Lung (tissue), 16 donors: ENCODE measurements around the gene DYRK1A. TPM values are rescaled to one million over a fixed set of nuclear protein-coding genes. Genes with fewer than 3 reads are reported as not detected.

Experiments
- ATAC-seq: fragments of 200-7000 bp; cut with Tn5 transposase; one replicate; pipeline ENCODE4 v1.9.1; 2020; ENCODE audit warnings: moderate number of reproducible peaks; ENCODE audit not compliant: insufficient read depth, low FRiP score
- DNase-seq, 3 donors: peaks; one replicate each; pipeline ENCODE4 v3.0.0-alpha.2; 2013 to 2017
- H3K27ac ChIP-seq, 2 donors: one replicate each; pipeline ENCODE4 v1.5.1; 2013; ENCODE audit warnings: mild to moderate bottlenecking in 2 of 2, moderate library complexity in 2 of 2, control low read depth in 1 of 2, inconsistent platforms in 1 of 2, low read depth in 1 of 2, low read length in 1 of 2
- H3K27me3 ChIP-seq, 3 donors: one replicate each; pipeline ENCODE4 v1.5.1; 2013; ENCODE audit warnings: low read length in 2 of 3; ENCODE audit not compliant: control insufficient read depth in 3 of 3, insufficient read depth in 3 of 3
- H3K36me3 ChIP-seq, 4 donors: one replicate each; pipeline ENCODE4 v1.5.1; 2013; ENCODE audit warnings: low read length in 4 of 4, mild to moderate bottlenecking in 1 of 4, moderate library complexity in 1 of 4; ENCODE audit not compliant: control insufficient read depth in 4 of 4, insufficient read depth in 4 of 4
- H3K4me1 ChIP-seq, 5 donors: one replicate each; pipeline ENCODE4 v1.5.1; 2013; ENCODE audit warnings: low read length in 5 of 5, mild to moderate bottlenecking in 2 of 5, moderate library complexity in 1 of 5; ENCODE audit not compliant: control insufficient read depth in 5 of 5, insufficient read depth in 5 of 5
- H3K4me3 ChIP-seq: one replicate; pipeline ENCODE4 v1.5.1; 2013; ENCODE audit warnings: mild to moderate bottlenecking, control low read depth, moderate library complexity
- H3K9ac ChIP-seq, 2 donors: one replicate each; pipeline ENCODE4 v1.5.1; 2013; ENCODE audit warnings: low read length in 2 of 2, control low read depth in 1 of 2; ENCODE audit not compliant: insufficient read depth in 1 of 2
- H3K9me3 ChIP-seq, 4 donors: one replicate each; pipeline ENCODE4 v1.5.1; 2013; ENCODE audit warnings: low read length in 3 of 4, mild to moderate bottlenecking in 1 of 4, moderate library complexity in 1 of 4; ENCODE audit not compliant: control insufficient read depth in 4 of 4, insufficient read depth in 3 of 4
- CTCF ChIP-seq: IDR thresholded peaks from 2 replicates; pipeline ENCODE4 v1.5.1; 2012; ENCODE audit warnings: mild to moderate bottlenecking; ENCODE audit errors: control extremely low read depth, extremely low read depth
- WGBS, 2 donors: extraction: QIAGEN DNeasy Blood & Tissue Kit; methylation state at CpG; one replicate each; pipeline ENCODE4 v1.1.7; 2013; 5-methylcytosine and 5-hydroxymethylcytosine counted together
- long read RNA-seq, 5 donors: transcript quantifications; one replicate each; lab custom pipeline, GENCODE V29; 2026
- polyA plus RNA-seq, 2 donors: library from polyadenylated mRNA; stranded (reverse); fragments of 200-250 nt; gene quantifications; one replicate each; pipeline ENCODE4 v1.2.1, GENCODE V29; 2013
- total RNA-seq, 2 donors: library from RNA; depleted of rRNA in 1 of 2; stranded (reverse); fragments of >200 nt in 1 of 2; gene quantifications; one replicate each; pipeline ENCODE4 v1.2.1, GENCODE V29; 2014 to 2021
- donor health status: control.
- donor health status: control.
- donor health status: Bipolar disorder and iron deficiency.
- donor health status: healthy.
- donor health status: DM: yes; HTN: yes; CAD: no.

The DYRK1A gene
- total RNA-seq: 100 to 1,000 TPM in 1 of 2 donors, 10 to 100 TPM in 1; 64.0 to 149 TPM
- polyA plus RNA-seq: 10 to 100 TPM; 22.1 to 22.5 TPM
- long read RNA-seq, donor 1, full-length matches to known transcripts: 10 of 10 reads
- long read RNA-seq, donor 1, partial matches to known transcripts: 0 of 10 reads
- long read RNA-seq, donor 1, other reads (novel, unspliced or antisense): 0 of 10 reads
- long read RNA-seq, donor 2, full-length matches to known transcripts: 3 of 3 reads
- long read RNA-seq, donor 2, partial matches to known transcripts: 0 of 3 reads
- long read RNA-seq, donor 2, other reads (novel, unspliced or antisense): 0 of 3 reads
- long read RNA-seq, donor 3, full-length matches to known transcripts: 5 of 5 reads
- long read RNA-seq, donor 3, partial matches to known transcripts: 0 of 5 reads
- long read RNA-seq, donor 3, other reads (novel, unspliced or antisense): 0 of 5 reads
- long read RNA-seq, donor 4, full-length matches to known transcripts: 2 of 2 reads
- long read RNA-seq, donor 4, partial matches to known transcripts: 0 of 2 reads
- long read RNA-seq, donor 4, other reads (novel, unspliced or antisense): 0 of 2 reads
- long read RNA-seq, donor 5, full-length matches to known transcripts: 8 of 8 reads
- long read RNA-seq, donor 5, partial matches to known transcripts: 0 of 8 reads
- long read RNA-seq, donor 5, other reads (novel, unspliced or antisense): 0 of 8 reads

GRCh38 chr21:37366482-37367316 lies at the start of gene DYRK1A:
Gene DYRK1A, plus strand, starts transcription at chr21:37366773. Its CDS starts 53,602 bp downstream, at chr21:37420375.
- peak within 1 kb of the TSS; percentile 100 for H3K27ac ChIP-seq
- ATAC-seq (peak; percentile 90), DNase-seq (peak; percentile 100)
- no peaks in the 10 kb centered on the region for H3K9me3 ChIP-seq
- H3K9ac ChIP-seq: peak within 1 kb of the TSS; percentile 91 to 98
- no peaks in the 10 kb centered on the region for H3K27me3 ChIP-seq
- peaks cover 0 to 33% (median 17%) of the 10 kb centered on the region in 5 donors for H3K4me1 ChIP-seq
- peak within 1 kb of the TSS; percentile 81 for H3K4me3 ChIP-seq
- TF ChIP-seq CTCF: no peak
- H3K36me3 ChIP-seq: no peaks in the 10 kb centered on the region
- WGBS, 2 donors: 0% methylated on average over 75 to 92 of the region's 92 CpGs

- H3K27ac ChIP-seq: no peak overlapping the region
- DNase-seq (peak in 2 of 3 donors; percentile 10 to 11), ATAC-seq (no peak)
- H3K4me1 ChIP-seq: no peaks in the 10 kb centered on the region
- H3K9ac ChIP-seq: no peak overlapping the region
- no peak overlapping the region for H3K4me3 ChIP-seq
- H3K36me3 ChIP-seq: no peaks in the 10 kb centered on the region
- TF ChIP-seq CTCF: no peak
- peaks cover 0 to 5% (median 4%) of the 10 kb centered on the region in 4 donors for H3K9me3 ChIP-seq
- H3K27me3 ChIP-seq: no peaks in the 10 kb centered on the region
- 75 to 79% methylated on average over 2 of the region's 2 CpGs for WGBS, 2 donors
These were observed 47.0 kb upstream of the DYRK1A start for GRCh38 chr21:37319551-37319950.

- peaks cover 0 to 3% (median under 1%) of the 10 kb centered on the region in 4 donors for H3K9me3 ChIP-seq
These were observed 44.5 kb upstream of the DYRK1A start for GRCh38 chr21:37322084-37322483.

More at GRCh38 chr21:37322084-37322483, 44.5 kb upstream of the DYRK1A start:
- H3K9ac ChIP-seq: no peak overlapping the region
- ATAC-seq: no peak
- H3K27me3 ChIP-seq: no peaks in the 10 kb centered on the region
- H3K36me3 ChIP-seq: no peaks in the 10 kb centered on the region
- H3K4me3 ChIP-seq: no peak overlapping the region
- H3K4me1 ChIP-seq: no peaks in the 10 kb centered on the region
- 73 to 84% methylated on average over 5 of the region's 5 CpGs for WGBS, 2 donors
- H3K27ac ChIP-seq: no peak overlapping the region
- no peak for DNase-seq
- TF ChIP-seq CTCF: no peak
